HAP-1 (cell line): ENCODE data around the gene DNAJB12.
"Not testable (repeated sequence)": the region's sequence is repeated elsewhere in the genome, so short reads cannot be mapped to it uniquely, and the experiment has no call there.

ENCODE experiments used
- DNase-seq, 2 experiments: peaks; one replicate each; pipeline ENCODE4 v3.0.0-alpha.2; 2016 to 2020; ENCODE audit warnings: low spot score in 2 of 2
- H3K27me3 ChIP-seq: fragments of 250-450 bp; sonication (Bioruptor Pico); 2 replicates; pipeline ENCODE4 v1.5.1; 2020; ENCODE audit warnings: low read depth, mild to moderate bottlenecking, moderate library complexity
- H3K36me3 ChIP-seq: fragments of 250-450 bp; sonication (Bioruptor Pico); replicated peaks from 2 replicates; pipeline ENCODE4 v1.5.1; 2020; ENCODE audit warnings: mild to moderate bottlenecking
- H3K4me1 ChIP-seq: fragments of 250-450 bp; sonication (Bioruptor Pico); 2 replicates; pipeline ENCODE4 v1.5.1; 2020; ENCODE audit warnings: mild to moderate bottlenecking
- H3K4me3 ChIP-seq: fragments of 250-450 bp; sonication (Bioruptor Pico); 2 replicates; pipeline ENCODE4 v1.5.1; 2020; ENCODE audit warnings: mild to moderate bottlenecking, moderate library complexity
- H3K9me3 ChIP-seq: fragments of 250-450 bp; sonication (Bioruptor Pico); 2 replicates; pipeline ENCODE4 v1.5.1; 2020; ENCODE audit warnings: mild to moderate bottlenecking, moderate library complexity
- in situ Hi-C: fragments of 300-500 bp; cut with MboI; formaldehyde crosslinking; loops from 3 replicates; pipeline ENCODE4 v1.14.3; 2020; ENCODE audit warnings: low sequenced_read_pairs, inconsistent platforms, mixed read lengths

Gene DNAJB12

GRCh38 chr10:72370201-72370722 lies 15.5 kb upstream of the DNAJB12 start:
- in situ Hi-C loops, result no loop called here
- DNase-seq, result no peak
- H3K4me3 ChIP-seq, result no peak overlapping the region
- H3K27me3 ChIP-seq, result no peaks in the 10 kb centered on the region
- no peaks in the 10 kb centered on the region for H3K4me1 ChIP-seq
- no peaks in the 10 kb centered on the region for H3K36me3 ChIP-seq
- H3K9me3 ChIP-seq, result no peaks in the 10 kb centered on the region

GRCh38 chr10:72367301-72367960 lies 12.7 kb upstream of the DNAJB12 start:
- no peaks in the 10 kb centered on the region for H3K9me3 ChIP-seq
- no peaks in the 10 kb centered on the region for H3K27me3 ChIP-seq
- no peak overlapping the region for H3K4me3 ChIP-seq
- H3K36me3 ChIP-seq, result no peaks in the 10 kb centered on the region
- in situ Hi-C loops, result loop anchor here (5.0 to 10.0 kb wide), 4 partner anchors 197 to 697 kb away; partner anchors contain the start of gene MCU
- peaks cover 3% of the 10 kb centered on the region for H3K4me1 ChIP-seq
- no peak for DNase-seq

- H3K9me3 ChIP-seq, result no peaks in the 10 kb centered on the region
- in situ Hi-C loops, result loop anchor here (5.0 to 10.0 kb wide), 4 partner anchors 200 to 700 kb away; partner anchors contain the start of gene MCU
- DNase-seq, result no peak
These were observed 10.6 kb upstream of the DNAJB12 start for GRCh38 chr10:72365106-72365895.

DNA sequence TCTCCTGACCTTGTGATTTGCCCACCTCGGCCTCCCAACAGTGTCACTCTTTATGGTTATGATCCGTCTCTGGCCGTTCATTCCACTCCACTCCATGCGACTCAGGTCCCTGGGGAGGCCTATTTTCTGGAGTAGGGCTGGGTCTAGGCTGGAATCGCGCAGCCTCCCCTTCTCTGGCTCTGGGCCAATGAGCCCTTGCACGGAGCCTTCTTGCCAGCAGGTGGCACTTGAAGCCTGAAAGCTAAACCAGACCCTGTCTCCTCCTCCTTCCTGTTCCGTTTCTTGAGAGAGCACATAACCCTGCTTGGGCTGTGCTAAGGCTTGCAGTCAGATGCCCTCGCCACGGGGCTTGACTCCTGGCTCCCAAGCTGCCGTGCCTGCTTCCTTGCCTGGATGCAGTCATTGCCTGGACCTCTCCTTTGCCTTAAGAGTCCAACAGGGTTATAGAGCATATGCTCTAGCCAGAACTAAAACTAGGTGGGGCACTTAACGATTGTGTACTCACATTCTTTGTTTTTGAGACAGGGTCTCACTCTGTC lies 9.6 kb upstream of the DNAJB12 start:
- H3K4me3 ChIP-seq, result no peak overlapping the region
- in situ Hi-C loops, result loop anchor here (10.0 kb wide), 3 partner anchors 200 to 700 kb away; partner anchors contain the start of gene MCU

More at GRCh38 chr10:72365106-72365895, 10.6 kb upstream of the DNAJB12 start:
- H3K27me3 ChIP-seq, result no peaks in the 10 kb centered on the region
- H3K36me3 ChIP-seq, result no peaks in the 10 kb centered on the region
- H3K4me3 ChIP-seq, result no peak overlapping the region
- peaks cover 3% of the 10 kb centered on the region for H3K4me1 ChIP-seq

GRCh38 chr10:72356987-72357386 lies 2.3 kb upstream of the DNAJB12 start:
- no peak overlapping the region for H3K4me3 ChIP-seq
- no peak for DNase-seq
- peaks cover 4% of the 10 kb centered on the region for H3K4me1 ChIP-seq
- no peaks in the 10 kb centered on the region for H3K27me3 ChIP-seq
- H3K9me3 ChIP-seq, result no peaks in the 10 kb centered on the region
- in situ Hi-C loops, result no loop called here
- H3K36me3 ChIP-seq, result no peaks in the 10 kb centered on the region

More for the DNA sequence above, 9.6 kb upstream of the DNAJB12 start:
- H3K4me1 ChIP-seq, result peaks cover 3% of the 10 kb centered on the region
- no peaks in the 10 kb centered on the region for H3K36me3 ChIP-seq
- no peaks in the 10 kb centered on the region for H3K9me3 ChIP-seq
- peak; percentile 95 to 96 for DNase-seq
- no peaks in the 10 kb centered on the region for H3K27me3 ChIP-seq

- no peaks in the 10 kb centered on the region for H3K36me3 ChIP-seq
- H3K4me3 ChIP-seq, result no peak overlapping the region
- no peaks in the 10 kb centered on the region for H3K27me3 ChIP-seq
- H3K4me1 ChIP-seq, result peaks cover 4% of the 10 kb centered on the region
- no peaks in the 10 kb centered on the region for H3K9me3 ChIP-seq
- in situ Hi-C loops, result no loop called here
- no peak for DNase-seq
These were observed 1.4 kb upstream of the DNAJB12 start for GRCh38 chr10:72356115-72356514.

- no peak for DNase-seq
- Histone ChIP-seq H3K4me3 (peak overlapping the region; percentile 95), H3K9me3 (no peaks in the 10 kb centered on the region), H3K4me1 (peaks cover 4% of the 10 kb centered on the region), H3K36me3 (no peaks in the 10 kb centered on the region), H3K27me3 (no peaks in the 10 kb centered on the region)
- in situ Hi-C loops, result no loop called here
These were observed 466 bp upstream of the DNAJB12 start for GRCh38 chr10:72355214-72355555.

DNA sequence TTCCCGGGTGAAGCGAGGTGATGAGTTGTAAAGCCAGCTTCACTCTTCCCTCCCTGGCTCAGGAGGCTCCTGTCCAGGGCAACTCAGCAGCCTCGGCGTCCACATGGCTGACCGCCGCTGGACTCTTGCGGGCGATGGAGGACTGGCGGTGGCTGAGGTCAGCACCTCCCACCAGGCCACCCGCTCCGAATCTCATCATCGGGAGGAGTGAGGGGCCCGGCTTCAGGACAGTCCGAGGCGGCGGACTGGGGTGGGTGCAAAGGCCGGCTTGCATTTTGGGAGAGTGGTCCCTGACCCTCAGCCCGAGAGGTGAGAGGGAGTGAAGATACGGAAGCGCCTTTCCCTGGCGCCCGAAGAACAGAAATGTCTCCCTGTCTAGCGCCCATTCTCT lies 759 bp downstream of the DNAJB12 start:
- Histone ChIP-seq H3K36me3 (no peaks in the 10 kb centered on the region), H3K4me3 (peak overlapping the region; percentile 95), H3K4me1 (peaks cover 4% of the 10 kb centered on the region), H3K27me3 (no peaks in the 10 kb centered on the region), H3K9me3 (no peaks in the 10 kb centered on the region)
- in situ Hi-C loops, result no loop called here
- peak in 1 of 2 experiments; percentile 33 for DNase-seq

DNA sequence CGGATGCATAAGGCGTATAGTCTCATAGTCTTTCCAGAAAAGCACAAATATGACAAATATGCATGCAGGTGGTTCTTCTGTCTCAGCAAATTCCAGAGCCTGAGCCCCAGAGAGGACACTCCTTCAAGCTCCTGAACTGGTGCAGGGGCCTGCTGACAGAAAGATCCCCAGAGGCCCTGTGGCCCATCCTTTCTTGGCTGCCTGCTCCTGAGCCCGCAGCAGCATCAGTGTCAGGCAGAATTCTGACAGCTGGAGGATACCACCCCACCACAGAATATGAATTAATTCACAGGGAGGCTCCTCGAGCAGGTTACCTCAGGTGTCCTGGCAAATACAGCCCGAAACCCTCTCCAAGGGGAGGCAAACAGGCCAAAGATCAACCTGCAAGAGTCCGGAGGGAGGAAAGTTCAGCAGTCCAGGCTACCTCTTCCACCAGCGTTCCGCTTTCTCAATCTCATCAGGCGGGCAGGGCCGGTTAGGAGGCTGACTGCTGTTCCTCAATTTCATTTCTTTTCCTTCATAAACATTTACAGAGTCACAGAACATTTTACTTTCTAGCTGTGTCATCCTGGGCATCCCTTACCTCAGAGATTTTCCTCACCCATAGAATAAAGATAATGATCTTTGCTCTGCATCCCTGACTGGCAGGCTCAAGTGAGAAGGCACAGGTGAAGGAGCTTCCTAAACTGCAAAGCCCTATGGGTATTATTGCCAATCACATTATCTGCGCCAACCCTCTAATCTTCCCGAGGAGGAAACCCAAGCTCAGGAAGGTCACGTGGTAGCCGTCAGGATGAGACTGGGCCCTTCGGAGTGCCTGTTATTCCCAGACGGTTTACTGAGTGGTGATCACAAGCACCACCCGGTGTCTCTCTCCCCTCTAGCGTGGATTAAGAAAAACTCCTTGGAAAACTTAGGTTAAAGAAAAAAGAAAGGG lies 1.4 kb downstream of the DNAJB12 start:
- peak overlapping the region; percentile 95 for H3K4me3 ChIP-seq
- H3K9me3 ChIP-seq, result no peaks in the 10 kb centered on the region
- H3K4me1 ChIP-seq, result peaks cover 4% of the 10 kb centered on the region
- no peaks in the 10 kb centered on the region for H3K27me3 ChIP-seq
- peak; percentile 15 to 57 for DNase-seq
- H3K36me3 ChIP-seq, result no peaks in the 10 kb centered on the region; the same call in 1 of the 2 replicates
- in situ Hi-C loops, result no loop called here

DNA sequence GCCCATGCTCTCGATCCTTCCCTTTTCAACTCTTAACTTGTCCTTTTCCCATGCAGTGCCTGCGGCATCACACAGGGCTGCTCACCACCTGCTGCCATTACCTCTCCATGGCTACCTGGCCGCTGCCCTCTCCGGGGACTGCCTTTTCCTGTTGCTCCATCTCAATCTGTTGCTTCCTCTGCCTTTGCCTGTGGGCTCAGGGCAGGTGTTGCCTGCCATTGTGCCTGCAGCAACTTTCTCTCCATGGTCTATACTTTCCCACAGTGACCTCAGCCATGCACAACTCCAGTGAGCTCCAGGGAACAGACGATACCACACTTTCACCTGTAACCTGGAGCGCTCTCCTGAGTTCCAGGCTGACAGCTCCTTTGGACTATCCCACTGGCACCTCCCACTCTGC lies 3.2 kb downstream of the DNAJB12 start:
- peaks cover 4% of the 10 kb centered on the region for H3K4me1 ChIP-seq
- no peaks in the 10 kb centered on the region for H3K9me3 ChIP-seq
- no peak for DNase-seq
- in situ Hi-C loops, result no loop called here
- H3K4me3 ChIP-seq, result no peak overlapping the region
- H3K36me3 ChIP-seq, result no peaks in the 10 kb centered on the region; the same call in 1 of the 2 replicates
- no peaks in the 10 kb centered on the region for H3K27me3 ChIP-seq

DNA sequence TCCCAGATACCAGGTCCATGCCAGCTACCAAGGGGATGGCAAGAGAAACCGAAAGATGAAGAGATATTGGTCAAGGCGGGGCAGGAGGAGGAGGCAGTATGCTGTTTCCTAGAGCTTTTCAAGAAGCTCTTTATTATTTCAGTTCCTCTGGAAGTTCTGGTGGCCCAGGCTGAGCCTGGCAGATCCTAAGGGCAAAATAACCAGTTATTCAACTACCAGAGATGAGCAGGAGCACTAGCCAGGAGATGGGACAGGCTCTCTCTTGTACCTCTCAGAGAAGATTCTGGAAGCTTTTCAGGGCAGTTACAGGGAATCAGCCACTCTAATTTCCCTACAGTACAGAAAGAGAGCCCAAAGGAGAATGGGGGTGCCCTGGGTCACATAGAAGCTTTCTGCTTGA lies 5.3 kb downstream of the DNAJB12 start:
- H3K4me1 ChIP-seq, result peaks cover 4% of the 10 kb centered on the region
- no peaks in the 10 kb centered on the region for H3K27me3 ChIP-seq
- H3K36me3 ChIP-seq, result no peaks in the 10 kb centered on the region; the same call in 1 of the 2 replicates
- in situ Hi-C loops, result loop anchor here (25.0 kb wide), 1 partner anchor 437 kb away; no protein-coding TSS in a partner anchor
- no peak overlapping the region for H3K4me3 ChIP-seq
- no peak for DNase-seq
- no peaks in the 10 kb centered on the region for H3K9me3 ChIP-seq

DNA sequence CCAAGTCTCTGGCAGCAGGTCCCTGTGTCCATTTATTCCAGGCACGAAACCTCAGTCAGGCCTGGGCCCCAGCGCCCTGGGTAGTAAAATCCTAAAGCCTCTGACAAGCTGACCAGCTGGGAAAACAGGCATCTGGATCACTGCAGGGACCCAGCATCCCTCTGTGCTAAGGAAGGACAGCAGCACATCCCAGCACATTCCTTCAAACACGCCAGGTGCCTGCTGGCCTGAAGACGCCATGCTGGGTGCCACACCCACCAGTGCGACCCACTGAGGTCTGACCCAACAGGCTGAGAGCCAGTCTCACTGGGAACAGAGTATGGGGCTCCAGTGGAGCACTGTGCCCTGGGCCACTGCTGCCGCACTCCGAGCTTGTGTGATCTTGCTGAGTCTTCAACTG lies 6.4 kb downstream of the DNAJB12 start:
- Histone ChIP-seq H3K9me3 (no peaks in the 10 kb centered on the region), H3K4me1 (peaks cover 1% of the 10 kb centered on the region), H3K36me3 (no peaks in the 10 kb centered on the region; the same call in 1 of the 2 replicates), H3K4me3 (no peak overlapping the region), H3K27me3 (no peaks in the 10 kb centered on the region)
- no peak for DNase-seq
- in situ Hi-C loops, result loop anchor here (25.0 kb wide), 1 partner anchor 436 kb away; no protein-coding TSS in a partner anchor

DNA sequence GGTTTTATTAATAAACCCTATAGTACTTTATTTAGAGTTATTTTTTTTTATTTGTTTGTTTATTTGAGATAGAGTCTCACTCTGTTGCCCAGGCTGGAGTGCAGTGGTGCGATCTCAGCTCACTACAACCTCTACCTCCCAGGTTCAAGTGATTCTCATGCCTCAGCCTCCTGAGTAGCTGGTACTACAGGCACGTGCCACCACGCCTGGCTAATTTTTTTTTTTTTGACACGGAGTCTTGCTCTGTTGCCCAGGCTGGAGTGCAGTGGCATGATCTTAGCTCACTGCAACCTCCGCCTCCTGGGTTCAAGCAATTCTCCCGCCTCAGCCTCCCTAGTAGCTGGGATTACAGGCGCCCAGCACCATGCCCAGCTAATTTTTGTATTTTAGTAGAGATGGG lies 8.6 kb downstream of the DNAJB12 start:
- not testable (repeated sequence) for H3K4me3 ChIP-seq, H3K36me3 ChIP-seq, DNase-seq, H3K27me3 ChIP-seq, H3K9me3 ChIP-seq, H3K4me1 ChIP-seq
- in situ Hi-C loops, result loop anchor here (25.0 kb wide), 1 partner anchor 434 kb away; no protein-coding TSS in a partner anchor
